ENCODE measurements around the gene LHFPL3. TPM values are rescaled to one million over a fixed set of nuclear protein-coding genes. Genes with fewer than 3 reads are reported as not detected.
A peak's percentile ranks its signal among the peaks of the same experiment; 100 is the strongest.

Gene LHFPL3
- total RNA-seq, 1 donor from 2014 or later: 7.2 TPM

DNA sequence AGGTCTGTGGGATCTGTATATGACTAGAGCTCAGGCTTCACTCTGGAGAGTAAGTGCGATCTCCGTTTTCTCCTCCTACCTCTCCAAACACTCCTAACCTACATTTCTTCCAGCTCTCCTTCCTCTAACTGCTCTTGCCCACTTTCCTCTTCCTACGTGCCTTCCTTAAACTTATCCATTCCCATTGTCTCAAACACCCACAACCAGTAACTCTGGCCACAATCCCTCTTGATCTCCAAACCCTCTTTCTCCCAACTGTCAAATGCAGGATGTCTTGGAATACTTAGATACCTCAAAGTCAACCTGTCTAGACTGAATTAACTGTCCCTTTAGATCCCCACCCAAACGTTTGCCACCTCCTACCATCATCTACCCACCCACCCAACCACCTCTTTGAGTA, 471.9 kb downstream of the LHFPL3 start:
- no peak for DNase-seq (ENCODE audit: low spot score)

GRCh38 chr7:104801022-104801421, 472.6 kb downstream of the LHFPL3 start:
- DNase-seq (ENCODE audit: low spot score): no peak

DNA sequence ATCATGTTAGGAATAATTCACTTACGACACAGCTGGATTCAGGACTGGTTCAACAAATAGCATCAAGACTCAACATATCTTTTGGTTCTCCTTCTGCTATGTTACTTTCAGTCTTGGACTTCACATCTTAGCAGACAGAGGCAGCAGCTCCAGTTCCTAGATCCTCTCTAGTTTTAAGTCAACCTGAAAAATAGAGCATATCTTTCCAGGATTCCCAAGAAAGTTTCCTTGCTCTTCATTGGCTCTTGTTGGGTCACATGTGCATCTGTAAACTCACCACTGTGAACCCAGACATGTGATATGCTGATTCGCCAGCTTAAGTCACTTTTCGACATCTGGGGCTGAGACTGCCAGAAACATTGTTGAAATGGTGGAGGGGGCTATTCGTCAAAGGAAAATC, 475.5 kb downstream of the LHFPL3 start:
- no peak for DNase-seq (ENCODE audit: low spot score)

DNA sequence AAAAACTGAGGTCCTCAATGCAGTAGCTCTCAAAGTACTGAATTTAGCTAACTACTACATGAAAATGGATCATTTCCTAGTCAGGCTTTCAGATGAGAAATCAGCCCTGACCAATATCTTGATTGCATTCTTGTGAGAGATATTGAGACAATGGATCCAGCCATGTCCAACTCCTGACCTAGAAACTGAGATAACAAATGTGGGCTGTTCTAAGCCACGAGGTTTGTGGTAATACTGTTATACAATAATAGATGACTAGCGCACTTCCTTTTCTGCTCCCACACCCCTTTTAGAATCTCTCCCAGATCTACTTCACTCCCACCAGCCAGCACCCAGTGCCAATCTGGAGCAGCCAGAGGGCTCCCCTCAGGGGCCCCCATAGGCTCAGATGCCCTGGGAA, 476.3 kb downstream of the LHFPL3 start:
- DNase-seq (ENCODE audit: low spot score): no peak

DNA sequence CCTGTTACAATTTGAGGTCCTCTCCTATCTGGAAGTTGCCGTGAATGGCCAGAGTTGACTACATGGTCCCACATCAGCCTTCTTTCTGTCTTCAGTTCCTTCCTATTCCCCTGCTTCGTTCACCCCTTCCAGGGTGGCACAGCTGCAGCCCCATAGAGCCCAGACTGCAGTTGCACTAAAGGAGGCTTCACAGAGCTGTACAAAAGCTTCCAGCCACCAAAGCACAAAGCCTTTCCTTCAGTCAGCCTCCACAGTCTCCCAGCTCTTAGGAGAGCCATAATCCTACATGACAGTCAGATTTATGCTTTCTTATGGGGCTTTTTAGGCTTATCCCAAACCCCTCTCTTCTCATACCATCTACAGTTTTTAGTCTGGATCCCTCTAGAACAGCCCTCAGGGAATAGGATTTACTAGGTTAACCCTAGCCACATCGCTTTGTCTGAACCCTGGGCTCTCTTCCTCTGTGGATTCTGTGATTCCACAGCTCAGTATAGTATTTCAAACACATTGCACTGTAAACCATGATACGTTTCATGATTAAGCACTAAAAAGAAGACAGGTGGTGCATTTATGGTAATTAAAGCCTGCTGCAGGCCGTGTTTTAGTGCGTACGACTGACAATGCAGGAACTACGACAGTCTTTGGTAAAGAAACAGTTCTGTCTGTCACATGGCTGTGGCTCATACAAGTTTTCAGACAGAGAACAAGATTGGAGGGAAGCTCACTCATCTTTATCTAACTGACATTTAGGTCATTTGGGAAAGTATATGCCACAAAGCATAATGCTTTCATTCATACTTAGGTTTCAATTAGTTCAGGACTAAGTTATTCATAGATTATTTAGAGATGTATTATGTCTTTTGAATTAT, 477.3 kb downstream of the LHFPL3 start:
- DNase-seq (ENCODE audit: low spot score): peak; percentile 22

DNA sequence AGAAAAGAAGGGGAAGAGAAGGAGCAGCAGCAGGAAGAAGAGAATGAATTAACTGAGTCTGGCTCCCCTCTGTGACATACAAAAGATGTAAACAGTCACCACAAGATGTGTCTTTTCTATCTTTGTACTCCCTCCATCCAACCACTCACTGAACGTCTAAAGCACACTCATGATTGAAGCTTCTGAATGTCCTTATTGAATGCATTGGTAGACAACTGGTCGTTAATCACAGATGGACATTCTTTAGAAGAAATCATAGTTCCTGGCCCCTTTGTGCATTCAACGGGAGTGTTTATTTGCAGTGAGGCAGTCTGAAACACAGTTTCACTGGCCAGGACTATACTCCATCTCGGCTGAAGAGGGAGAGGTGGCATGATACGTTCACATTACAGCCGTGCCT, 479.3 kb downstream of the LHFPL3 start:
- no peak for DNase-seq (ENCODE audit: low spot score)

GRCh38 chr7:104809906-104810305, 481.5 kb downstream of the LHFPL3 start:
- no peak for DNase-seq (ENCODE audit: low spot score)

GRCh38 chr7:104814126-104814525, 485.7 kb downstream of the LHFPL3 start:
- peak; percentile 39 for DNase-seq (ENCODE audit: low spot score)

GRCh38 chr7:104814671-104815400, 486.4 kb downstream of the LHFPL3 start:
- no peak for DNase-seq (ENCODE audit: low spot score)

DNA sequence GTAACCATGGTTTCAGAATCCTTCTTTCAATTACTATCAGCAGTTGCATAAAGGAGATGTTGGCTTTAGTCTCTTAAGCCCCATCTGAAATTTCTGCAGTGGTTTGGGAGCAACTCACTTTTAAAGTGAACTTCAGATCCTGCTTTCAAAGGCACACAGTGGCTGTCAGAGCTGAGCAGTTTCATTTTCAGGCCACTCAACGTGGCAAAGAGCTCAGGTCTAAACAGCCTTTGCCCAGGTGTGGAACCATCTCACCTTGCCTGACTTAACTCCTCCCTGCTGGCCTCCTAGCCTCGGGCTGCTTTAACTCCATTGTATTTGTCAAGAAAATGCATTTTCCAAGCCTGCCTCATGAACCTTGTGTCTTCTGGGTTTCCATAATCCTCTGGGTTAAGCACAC, 488.1 kb downstream of the LHFPL3 start:
- no peak for DNase-seq (ENCODE audit: low spot score)

DNA sequence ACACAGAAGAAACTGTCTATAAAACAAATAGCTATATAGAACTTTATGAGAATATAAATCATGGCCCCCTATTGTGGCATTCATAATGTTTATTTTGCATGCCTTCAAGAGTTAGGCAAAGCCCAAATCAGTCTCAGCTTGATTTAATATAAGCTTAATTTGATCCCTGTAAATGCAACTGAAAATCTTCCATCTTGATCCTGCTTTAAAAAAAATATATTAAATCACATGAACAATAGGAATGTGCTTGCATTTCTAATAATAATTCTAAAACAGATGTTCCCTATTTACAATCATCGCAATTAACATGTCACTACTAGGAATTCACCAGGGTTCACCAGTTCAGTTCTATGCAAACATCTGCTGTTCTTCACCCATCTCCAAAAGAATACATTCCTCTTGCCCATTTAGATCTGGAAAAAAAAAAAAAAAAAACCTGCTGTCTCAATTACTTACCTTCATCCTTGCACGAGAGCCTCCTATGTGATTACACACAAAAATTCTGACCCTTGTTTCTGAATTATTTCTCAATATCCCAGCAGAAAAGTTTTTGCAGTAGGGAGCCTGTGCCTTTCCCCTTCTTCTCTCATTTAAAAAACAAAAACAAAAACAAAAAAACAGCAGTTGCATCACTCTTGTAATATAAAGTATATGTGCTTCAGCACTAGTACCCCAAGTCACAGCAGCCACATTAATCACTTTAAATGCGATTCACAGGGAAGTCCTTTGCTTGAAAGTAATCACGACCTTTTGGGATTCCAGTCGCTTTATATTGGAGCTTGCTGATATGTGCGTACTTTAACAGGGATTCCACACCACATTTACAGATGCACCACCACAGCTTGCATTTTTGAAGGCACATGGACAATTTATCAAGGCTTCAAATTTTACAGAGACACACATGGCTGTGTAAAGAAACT, 490.8 kb downstream of the LHFPL3 start:
- no peak for DNase-seq (ENCODE audit: low spot score)

GRCh38 chr7:104820836-104821535, 492.6 kb downstream of the LHFPL3 start:
- DNase-seq (ENCODE audit: low spot score): no peak

DNA sequence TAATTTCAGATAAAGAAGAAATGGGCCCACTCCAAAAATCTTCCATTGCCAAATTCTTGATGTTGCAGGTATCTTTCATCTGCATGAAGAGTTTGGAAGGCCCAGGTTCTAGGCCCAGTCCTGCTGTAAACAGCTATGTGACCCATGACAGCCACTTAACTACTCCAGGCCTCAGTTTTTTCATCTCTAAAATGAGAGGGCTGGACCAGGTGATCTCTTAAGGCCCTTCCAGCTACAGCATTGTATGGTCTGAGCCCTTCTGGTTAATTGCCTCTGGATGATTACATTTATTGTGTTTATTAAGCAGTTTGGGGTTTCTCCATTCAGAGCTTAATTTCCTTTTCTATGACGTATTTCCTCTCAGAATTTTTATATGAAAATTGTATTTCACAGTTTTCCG, 494.8 kb downstream of the LHFPL3 start:
- no peak for DNase-seq (ENCODE audit: low spot score)

DNA sequence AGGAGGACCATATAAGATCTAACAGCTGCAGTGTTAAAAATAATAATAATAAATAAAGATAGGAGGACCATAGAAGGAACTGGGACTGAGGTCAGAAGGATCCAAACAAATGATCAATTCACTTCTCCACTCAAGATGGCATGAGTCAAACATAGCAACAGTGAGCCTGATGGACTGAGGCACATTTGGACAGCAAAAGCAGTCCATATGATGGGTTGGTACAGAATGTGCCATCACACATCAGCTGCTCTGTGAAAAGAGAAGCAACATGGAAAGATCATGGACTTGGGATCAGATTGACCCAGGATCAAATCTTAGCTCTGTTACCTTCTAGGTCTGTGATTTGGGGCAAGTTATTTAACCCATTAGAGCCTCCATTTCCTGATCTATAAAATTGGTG, 496.7 kb downstream of the LHFPL3 start:
- DNase-seq (ENCODE audit: low spot score): no peak

GRCh38 chr7:104826135-104826534, 497.7 kb downstream of the LHFPL3 start:
- DNase-seq (ENCODE audit: low spot score): no peak

GRCh38 chr7:104836976-104837375, 508.6 kb downstream of the LHFPL3 start:
- no peak for DNase-seq (ENCODE audit: low spot score)

DNA sequence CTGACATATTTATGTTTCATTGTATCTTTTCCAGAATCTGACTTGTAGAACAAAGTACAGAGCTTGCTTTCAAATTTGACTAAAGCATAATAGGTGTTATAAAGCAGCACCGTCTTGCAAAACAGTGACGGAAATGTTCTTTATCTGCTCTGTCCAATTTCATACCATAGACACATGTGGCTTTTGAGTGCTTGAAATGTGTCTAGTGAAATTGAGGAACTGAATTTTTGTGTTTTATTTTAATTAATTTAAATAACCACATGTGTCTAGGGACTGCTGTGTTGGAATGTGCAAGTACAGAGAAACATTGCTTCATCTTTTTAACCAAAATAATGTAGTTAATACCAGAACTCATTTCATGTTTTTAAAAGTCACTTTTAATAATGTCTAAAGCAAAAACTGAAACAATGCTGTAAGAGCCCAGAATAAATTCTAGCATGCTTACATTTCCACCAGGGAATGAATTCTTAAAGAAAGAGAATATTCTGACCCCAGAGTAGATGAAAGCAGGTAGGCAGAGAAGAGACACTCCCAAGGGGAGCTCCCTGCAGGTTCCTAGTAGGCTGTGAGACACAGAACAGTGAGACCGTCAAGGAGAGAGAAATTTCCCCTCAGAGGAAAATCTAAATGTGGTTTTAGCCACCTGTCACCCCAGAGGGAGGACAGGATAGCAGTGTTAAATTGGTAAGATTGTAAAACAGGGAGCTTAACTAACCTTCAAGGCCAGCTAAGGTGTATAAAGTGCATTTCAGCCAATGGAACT, 510.3 kb downstream of the LHFPL3 start:
- no peak for DNase-seq (ENCODE audit: low spot score)

DNA sequence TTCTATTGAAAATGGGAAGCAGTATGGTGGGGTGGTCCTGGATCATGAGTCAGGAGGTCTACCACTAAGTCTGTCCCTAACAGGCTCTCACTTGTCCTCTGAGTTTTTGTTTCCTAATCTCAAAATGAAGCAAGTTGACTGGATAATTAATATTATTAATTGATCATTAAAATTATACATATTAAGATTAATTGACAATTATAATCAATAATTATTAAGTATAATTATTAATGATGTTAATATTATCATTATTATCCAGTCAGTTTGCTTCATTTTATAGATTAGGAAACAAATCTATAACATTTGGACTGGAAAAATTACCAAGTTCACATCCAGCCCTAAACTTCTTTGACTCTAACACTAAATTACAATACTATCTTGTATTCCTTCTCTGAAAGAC, 511.4 kb downstream of the LHFPL3 start:
- no peak for DNase-seq (ENCODE audit: low spot score)

GRCh38 chr7:104841798-104842197, 513.4 kb downstream of the LHFPL3 start:
- no peak for DNase-seq (ENCODE audit: low spot score)

DNA sequence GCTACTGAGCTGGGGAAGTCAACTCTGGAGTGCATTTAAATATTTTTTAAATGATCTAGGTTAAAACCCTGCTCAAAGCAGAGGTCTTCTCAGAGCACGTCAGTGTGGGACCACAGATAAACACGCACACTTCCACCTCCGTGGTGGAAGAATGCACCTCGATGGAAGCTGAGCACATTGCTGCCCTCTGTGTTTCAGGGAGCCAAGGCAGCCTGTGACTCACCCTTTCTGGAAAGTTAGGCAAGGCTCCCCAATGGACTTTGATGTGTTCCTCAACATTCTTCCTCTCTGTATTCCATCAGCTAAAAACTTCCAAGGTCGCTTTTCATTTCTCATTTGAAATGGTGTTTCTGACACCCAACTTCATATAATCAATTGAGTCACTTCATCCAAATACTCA, 514.8 kb downstream of the LHFPL3 start:
- no peak for DNase-seq (ENCODE audit: low spot score)

- DNase-seq (ENCODE audit: low spot score): no peak
Observed at GRCh38 chr7:104845557-104845956, 517.2 kb downstream of the LHFPL3 start.
